HepG2 (cell line): ENCODE measurements around the gene TSPYL1.

Experiments
- ATAD3A ChIP-seq: sonication (generic); formaldehyde crosslinking; IDR thresholded peaks from 2 replicates; pipeline ENCODE4 v1.4.0; 2020; ENCODE audit warnings: missing genetic modification reagents
- EZH2 ChIP-seq: conservative IDR thresholded peaks from 2 replicates; pipeline ENCODE4 v1.6.1; 2012; ENCODE audit warnings: mild to moderate bottlenecking, low read depth, low read length, moderate library complexity
- GFI1 ChIP-seq: sonication (generic); formaldehyde crosslinking; IDR thresholded peaks from 2 replicates; pipeline ENCODE4 v1.5.0; 2020; ENCODE audit warnings: missing genetic modification reagents, mild to moderate bottlenecking, borderline replicate concordance
- HNF4G ChIP-seq, 2 experiments: sonication (generic) in 1 of 2; formaldehyde crosslinking in 1 of 2; IDR thresholded peaks; 2 replicates each; pipeline versions ENCODE4 v1.4.0 to v1.6.1; 2011 to 2020; ENCODE audit warnings: borderline replicate concordance in 2 of 2, low read depth in 2 of 2, mild to moderate bottlenecking in 2 of 2, low read length in 1 of 2, missing genetic modification reagents in 1 of 2, moderate library complexity in 1 of 2
- KDM5A ChIP-seq: fragments of 200-600 bp; sonication (generic); IDR thresholded peaks from 2 replicates; pipeline ENCODE4 v1.7.0; 2018; ENCODE audit warnings: antibody characterized with exemption, mild to moderate bottlenecking, low read length, borderline replicate concordance
- KLF9 ChIP-seq: IDR thresholded peaks from 2 replicates; pipeline ENCODE4 v1.6.1; 2016; ENCODE audit warnings: low read depth
- NR3C1 ChIP-seq: sonication (generic); formaldehyde crosslinking; IDR thresholded peaks from 2 replicates; pipeline ENCODE4 v1.4.0; 2020; ENCODE audit warnings: missing genetic modification reagents
- RNF2 ChIP-seq: fragments of 450-650 bp; conservative IDR thresholded peaks from 2 replicates; pipeline ENCODE4 v1.6.1; 2016; ENCODE audit warnings: low read depth
- SNAI1 ChIP-seq: sonication (generic); formaldehyde crosslinking; IDR thresholded peaks from 2 replicates; pipeline ENCODE4 v1.5.0; 2020; ENCODE audit warnings: mild to moderate bottlenecking, missing genetic modification reagents, borderline replicate concordance
- TBP ChIP-seq: sonication (generic); formaldehyde crosslinking; IDR thresholded peaks from 2 replicates; pipeline ENCODE4 v1.5.0; 2020; ENCODE audit warnings: missing genetic modification reagents
- TEAD2 ChIP-seq: sonication (generic); formaldehyde crosslinking; IDR thresholded peaks from 2 replicates; pipeline ENCODE4 v1.9.0; 2021; ENCODE audit warnings: missing genetic modification reagents
- ZNF274 ChIP-seq: sonication (generic); formaldehyde crosslinking; IDR thresholded peaks from 2 replicates; pipeline ENCODE4 v1.5.1; 2020; ENCODE audit warnings: mild to moderate bottlenecking, missing genetic modification reagents
- TF ChIP-seq, protein P1 (sequence below): sonication (generic); formaldehyde crosslinking; IDR thresholded peaks from 2 replicates; pipeline ENCODE4 v1.4.0; 2020; ENCODE audit warnings: mild to moderate bottlenecking, missing genetic modification reagents
- TF ChIP-seq, protein P2 (sequence below): sonication (generic); formaldehyde crosslinking; IDR thresholded peaks from 2 replicates; pipeline ENCODE4 v1.5.0; 2020; ENCODE audit warnings: mild to moderate bottlenecking, missing genetic modification reagents

- TF ChIP-seq ZNF274 (CRISPR knock-in tag) (no peak), SNAI1 (CRISPR knock-in tag) (no peak), TBP (CRISPR knock-in tag) (no peak), KLF9 (no peak), KDM5A (no peak), NR3C1 (CRISPR knock-in tag) (no peak), RNF2 (no peak), ATAD3A (CRISPR knock-in tag) (no peak), EZH2 (no peak), HNF4G (IDR thresholded peaks at IDR 0.05; ENCODE audit: borderline replicate concordance, low read depth, low read length) (no peak), HNF4G (CRISPR knock-in tag; IDR thresholded peaks at IDR 0.05; ENCODE audit: borderline replicate concordance, low read depth) (no peak), GFI1 (CRISPR knock-in tag) (no peak), TEAD2 (CRISPR knock-in tag) (no peak)
- TF ChIP-seq, protein P1, sequence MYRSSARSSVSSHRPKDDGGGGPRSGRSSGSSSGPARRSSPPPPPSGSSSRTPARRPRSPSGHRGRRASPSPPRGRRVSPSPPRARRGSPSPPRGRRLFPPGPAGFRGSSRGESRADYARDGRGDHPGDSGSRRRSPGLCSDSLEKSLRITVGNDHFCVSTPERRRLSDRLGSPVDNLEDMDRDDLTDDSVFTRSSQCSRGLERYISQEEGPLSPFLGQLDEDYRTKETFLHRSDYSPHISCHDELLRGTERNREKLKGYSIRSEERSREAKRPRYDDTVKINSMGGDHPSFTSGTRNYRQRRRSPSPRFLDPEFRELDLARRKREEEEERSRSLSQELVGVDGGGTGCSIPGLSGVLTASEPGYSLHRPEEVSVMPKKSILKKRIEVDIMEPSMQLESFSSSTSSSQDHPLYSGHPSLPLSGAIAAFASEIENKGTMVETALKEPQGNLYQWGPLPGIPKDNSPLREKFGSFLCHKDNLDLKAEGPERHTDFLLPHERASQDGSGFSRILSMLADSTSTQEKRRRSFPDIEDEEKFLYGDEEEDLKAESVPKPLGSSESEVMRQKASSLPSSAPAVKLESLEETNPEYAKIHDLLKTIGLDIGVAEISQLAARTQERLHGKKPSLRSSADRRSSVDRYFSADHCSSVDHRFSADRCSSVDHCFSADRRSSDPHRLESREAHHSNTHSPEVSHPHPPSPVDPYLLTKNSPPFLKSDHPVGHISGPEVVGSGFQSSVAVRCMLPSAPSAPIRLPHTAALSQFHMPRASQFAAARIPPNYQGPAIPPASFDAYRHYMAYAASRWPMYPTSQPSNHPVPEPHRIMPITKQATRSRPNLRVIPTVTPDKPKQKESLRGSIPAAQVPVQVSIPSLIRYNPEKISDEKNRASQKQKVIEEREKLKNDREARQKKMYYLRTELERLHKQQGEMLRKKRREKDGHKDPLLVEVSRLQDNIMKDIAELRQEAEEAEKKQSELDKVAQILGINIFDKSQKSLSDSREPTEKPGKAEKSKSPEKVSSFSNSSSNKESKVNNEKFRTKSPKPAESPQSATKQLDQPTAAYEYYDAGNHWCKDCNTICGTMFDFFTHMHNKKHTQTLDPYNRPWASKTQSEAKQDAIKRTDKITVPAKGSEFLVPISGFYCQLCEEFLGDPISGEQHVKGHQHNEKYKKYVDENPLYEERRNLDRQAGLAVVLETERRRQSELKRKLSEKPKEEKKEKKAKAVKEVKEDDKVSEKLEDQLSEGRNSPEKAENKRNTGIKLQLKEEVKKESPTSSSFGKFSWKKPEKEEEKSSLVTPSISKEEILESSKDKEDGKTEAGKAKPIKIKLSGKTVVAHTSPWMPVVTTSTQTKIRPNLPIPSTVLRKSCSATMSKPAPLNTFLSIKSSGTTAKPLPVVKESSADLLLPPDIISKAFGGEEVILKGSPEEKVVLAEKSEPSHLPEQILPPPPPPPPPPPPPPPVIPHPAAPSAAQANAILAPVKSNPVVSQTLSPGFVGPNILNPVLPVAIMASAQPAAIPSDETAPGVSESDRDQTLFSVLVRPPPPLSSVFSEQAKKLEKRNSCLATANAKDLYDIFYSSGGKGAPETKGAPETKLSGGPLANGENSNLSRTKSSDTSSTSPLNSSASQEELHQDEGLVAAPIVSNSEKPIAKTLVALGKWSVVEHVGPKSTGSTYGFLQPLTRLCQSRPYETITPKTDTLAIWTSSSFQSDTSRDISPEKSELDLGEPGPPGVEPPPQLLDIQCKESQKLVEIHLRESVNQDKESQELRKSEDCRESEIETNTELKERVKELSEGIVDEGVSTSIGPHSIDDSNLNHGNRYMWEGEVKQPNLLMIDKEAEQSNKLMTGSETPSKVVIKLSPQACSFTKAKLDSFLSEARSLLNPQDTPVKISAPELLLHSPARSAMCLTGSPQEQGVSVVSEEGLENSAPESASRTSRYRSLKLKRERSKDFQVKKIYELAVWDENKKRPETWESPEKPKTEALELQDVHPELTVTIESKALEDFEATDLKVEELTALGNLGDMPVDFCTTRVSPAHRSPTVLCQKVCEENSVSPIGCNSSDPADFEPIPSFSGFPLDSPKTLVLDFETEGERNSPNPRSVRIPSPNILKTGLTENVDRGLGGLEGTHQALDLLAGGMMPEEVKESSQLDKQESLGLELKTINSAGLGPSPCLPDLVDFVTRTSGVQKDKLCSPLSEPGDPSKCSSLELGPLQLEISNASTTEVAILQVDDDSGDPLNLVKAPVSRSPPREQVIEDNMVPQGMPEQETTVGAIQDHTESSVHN, result no peak
- TF ChIP-seq, protein P2, sequence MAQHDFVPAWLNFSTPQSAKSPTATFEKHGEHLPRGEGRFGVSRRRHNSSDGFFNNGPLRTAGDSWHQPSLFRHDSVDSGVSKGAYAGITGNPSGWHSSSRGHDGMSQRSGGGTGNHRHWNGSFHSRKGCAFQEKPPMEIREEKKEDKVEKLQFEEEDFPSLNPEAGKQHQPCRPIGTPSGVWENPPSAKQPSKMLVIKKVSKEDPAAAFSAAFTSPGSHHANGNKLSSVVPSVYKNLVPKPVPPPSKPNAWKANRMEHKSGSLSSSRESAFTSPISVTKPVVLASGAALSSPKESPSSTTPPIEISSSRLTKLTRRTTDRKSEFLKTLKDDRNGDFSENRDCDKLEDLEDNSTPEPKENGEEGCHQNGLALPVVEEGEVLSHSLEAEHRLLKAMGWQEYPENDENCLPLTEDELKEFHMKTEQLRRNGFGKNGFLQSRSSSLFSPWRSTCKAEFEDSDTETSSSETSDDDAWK, result no peak
Measured at GRCh38 chr6:116304538-116305097, 24.9 kb upstream of the TSPYL1 start.
